IPS-15b (cell line): ENCODE data around the gene IGSF1.

ENCODE experiments used
- H3K27me3 ChIP-seq: one replicate; pipeline ENCODE4 v1.6.1; 2013; ENCODE audit warnings: low read length; ENCODE audit not compliant: control insufficient read depth, insufficient read depth
- H3K36me3 ChIP-seq: one replicate; pipeline ENCODE4 v1.6.1; 2013; ENCODE audit warnings: low read length; ENCODE audit not compliant: control insufficient read depth, insufficient read depth
- H3K4me1 ChIP-seq: one replicate; pipeline ENCODE4 v1.6.1; 2013; ENCODE audit warnings: mild to moderate bottlenecking, low read length; ENCODE audit not compliant: control insufficient read depth, insufficient read depth
- H3K4me3 ChIP-seq: one replicate; pipeline ENCODE4 v1.5.1; 2013; ENCODE audit warnings: low read depth, low read length
- H3K9ac ChIP-seq: one replicate; pipeline ENCODE4 v1.6.1; 2013; ENCODE audit warnings: low read depth, mild to moderate bottlenecking, low read length
- H3K9me3 ChIP-seq: one replicate; pipeline ENCODE4 v1.6.1; 2013; ENCODE audit warnings: mild to moderate bottlenecking, low read length; ENCODE audit not compliant: control insufficient read depth, insufficient read depth

Gene IGSF1

DNA sequence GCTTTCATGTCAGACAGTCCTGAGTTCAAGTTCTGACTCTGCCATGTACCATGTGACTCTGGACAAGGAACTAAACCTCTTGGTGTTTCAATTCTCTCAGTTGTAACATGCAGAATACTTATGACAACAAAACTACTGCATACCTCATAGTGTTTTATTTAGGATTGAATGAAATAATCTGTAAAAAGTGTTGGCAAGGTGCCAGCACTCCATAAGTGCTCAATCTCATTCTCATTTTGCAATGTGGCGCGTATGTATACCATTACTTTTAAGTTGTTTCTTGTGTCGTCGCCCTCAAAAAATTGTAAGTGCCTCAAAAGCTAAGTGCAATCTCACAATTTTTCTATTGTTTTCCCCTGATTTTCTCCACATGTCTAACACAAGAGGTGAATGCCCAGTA is 62.5 kb downstream of the IGSF1 start:
- Histone ChIP-seq H3K4me3 (no peak overlapping the region), H3K27me3 (no peaks in the 10 kb centered on the region), H3K36me3 (no peaks in the 10 kb centered on the region), H3K9me3 (no peaks in the 10 kb centered on the region), H3K4me1 (peaks cover 3% of the 10 kb centered on the region), H3K9ac (no peak overlapping the region)

DNA sequence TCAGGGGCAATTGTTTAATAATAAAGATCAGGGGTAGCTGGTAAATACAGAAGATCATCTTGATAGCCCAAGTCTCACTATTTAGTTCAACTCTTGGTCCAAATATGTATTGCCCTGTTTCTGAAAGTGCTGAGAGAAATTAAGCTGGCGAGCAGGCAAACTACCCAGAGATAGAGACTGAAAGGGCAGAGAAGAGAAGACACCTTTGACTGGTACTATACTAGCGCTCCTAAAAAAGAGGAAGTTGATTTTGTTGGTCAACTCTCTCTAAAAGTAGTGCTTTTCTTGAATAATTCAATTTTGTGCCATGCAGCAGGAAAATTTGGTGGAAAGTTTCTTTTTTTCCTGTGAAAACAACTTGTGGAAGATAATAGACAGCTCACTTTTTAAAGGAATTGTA is 64.0 kb downstream of the IGSF1 start:
- Histone ChIP-seq H3K9me3 (no peaks in the 10 kb centered on the region), H3K9ac (no peak overlapping the region), H3K27me3 (no peaks in the 10 kb centered on the region), H3K4me1 (peaks cover 3% of the 10 kb centered on the region), H3K36me3 (no peaks in the 10 kb centered on the region), H3K4me3 (no peak overlapping the region)
